RWPE1 (cell line): Measurements from ENCODE around the gene SHISA2.

Experiments
- CTCF ChIA-PET: fragments of 350-600 bp; sonication (Branson Sonifier 250); formaldehyde crosslinking; extraction: SDS; loops from one replicate; lab custom pipeline; 2021; lab: Yijun Ruan, JAX
- POLR2A ChIA-PET: fragments of 400-600 bp; formaldehyde crosslinking; extraction: SDS; loops from one replicate; lab custom pipeline; 2020; ENCODE audit warnings: antibody characterized with exemption; ENCODE audit not compliant: low non-redundant PET; lab: Yijun Ruan, JAX
- DNase-seq: peaks from one replicate; pipeline ENCODE4 v3.0.0; 2012; ENCODE audit warnings: low spot score
- H3K27ac ChIP-seq: fragments of 450-650 bp; 2 replicates; pipeline ENCODE4 v1.5.1; 2017
- CTCF ChIP-seq: fragments of 450-650 bp; conservative IDR thresholded peaks from 2 replicates; pipeline ENCODE4 v1.5.1; 2017; ENCODE audit warnings: low read depth, mild to moderate bottlenecking

SHISA2 gene

GRCh38 chr13:26022538-26023292 is 29.1 kb downstream of the SHISA2 start:
- POLR2A ChIA-PET, result no interaction called here
- peak overlapping the region; percentile 33 for H3K27ac ChIP-seq
- peak; percentile 46 for DNase-seq
- CTCF ChIA-PET, result no interaction called here
- no peak for TF ChIP-seq CTCF

GRCh38 chr13:26021956-26022355 is 29.9 kb downstream of the SHISA2 start:
- no peak for DNase-seq
- CTCF ChIA-PET, result no interaction called here
- H3K27ac ChIP-seq, result no peak overlapping the region
- POLR2A ChIA-PET, result no interaction called here
- TF ChIP-seq CTCF, result no peak

GRCh38 chr13:26021516-26021915 is 30.3 kb downstream of the SHISA2 start:
- CTCF ChIA-PET, result no interaction called here

GRCh38 chr13:26020891-26021290 is 30.9 kb downstream of the SHISA2 start:
- no peak for TF ChIP-seq CTCF
- ChIA-PET POLR2A (no interaction called here), CTCF (no interaction called here)
- H3K27ac ChIP-seq, result no peak overlapping the region
- DNase-seq, result no peak

More at GRCh38 chr13:26021516-26021915, 30.3 kb downstream of the SHISA2 start:
- TF ChIP-seq CTCF, result no peak
- POLR2A ChIA-PET, result no interaction called here
- DNase-seq, result peak; percentile 54
- H3K27ac ChIP-seq, result no peak overlapping the region

- POLR2A ChIA-PET, result interaction anchor here (0.6 kb wide), 1 partner anchor 42 kb away, joined by 3 read pairs; no protein-coding TSS in a partner anchor
- no peak overlapping the region for H3K27ac ChIP-seq
- CTCF ChIA-PET, result no interaction called here
- DNase-seq, result no peak
- no peak for TF ChIP-seq CTCF
Observed at GRCh38 chr13:26019881-26020870, 31.6 kb downstream of the SHISA2 start.

- POLR2A ChIA-PET, result no interaction called here
- H3K27ac ChIP-seq, result no peak overlapping the region
Observed at GRCh38 chr13:26019251-26019650, 32.6 kb downstream of the SHISA2 start.

More at GRCh38 chr13:26019251-26019650, 32.6 kb downstream of the SHISA2 start:
- DNase-seq, result no peak
- no peak for TF ChIP-seq CTCF
- CTCF ChIA-PET, result no interaction called here
